Osteocyte (in vitro differentiated cells): ENCODE data around the gene SLC7A7. TPM values are rescaled to one million over a fixed set of nuclear protein-coding genes. Genes with fewer than 3 reads are reported as not detected.
"Not testable (repeated sequence)": the region's sequence is repeated elsewhere in the genome, so short reads cannot be mapped to it uniquely, and the experiment has no call there.

ENCODE experiments used
- DNase-seq: peaks from one replicate; pipeline ENCODE4 v3.0.0; 2021; ENCODE audit warnings: mixed read lengths; ENCODE audit not compliant: unreplicated experiment; ENCODE audit errors: extremely low spot score
- H3K27ac Mint-ChIP-seq: one replicate; pipeline ENCODE4 v1.8.0; 2021; ENCODE audit warnings: mild to moderate bottlenecking, mixed read lengths; ENCODE audit not compliant: unreplicated experiment
- H3K27me3 Mint-ChIP-seq: one replicate; pipeline ENCODE4 v1.8.0; 2021; ENCODE audit warnings: mixed read lengths; ENCODE audit not compliant: unreplicated experiment
- H3K36me3 Mint-ChIP-seq: one replicate; pipeline ENCODE4 v1.8.0; 2021; ENCODE audit warnings: mixed read lengths; ENCODE audit not compliant: unreplicated experiment
- H3K4me1 Mint-ChIP-seq: one replicate; pipeline ENCODE4 v1.8.0; 2021; ENCODE audit warnings: mixed read lengths; ENCODE audit not compliant: unreplicated experiment
- H3K4me3 Mint-ChIP-seq: one replicate; pipeline ENCODE4 v1.8.0; 2021; ENCODE audit warnings: mild to moderate bottlenecking, moderate library complexity, mixed read lengths; ENCODE audit not compliant: unreplicated experiment
- H3K9me3 Mint-ChIP-seq: one replicate; pipeline ENCODE4 v1.8.0; 2021; ENCODE audit warnings: mixed read lengths; ENCODE audit not compliant: unreplicated experiment
- long read RNA-seq: library from polyadenylated mRNA; unstranded; transcript quantifications from one replicate; pipeline ENCODE4 v2.0.0, GENCODE V29; 2021
- total RNA-seq: library from RNA; stranded (reverse); gene quantifications from 2 replicates; pipeline ENCODE4 v1.2.1, GENCODE V29; 2021
- TF ChIP-seq, protein P1 (sequence below): fragments of 200-600 bp; sonication (generic); IDR thresholded peaks from 2 replicates; pipeline ENCODE4 v1.5.0; 2021; ENCODE audit warnings: antibody characterized with exemption, mild to moderate bottlenecking, moderate library complexity

The SLC7A7 gene
- total RNA-seq = 1.2 and 1.6 TPM in 2 replicates
- long read RNA-seq, partial matches to known transcripts = 1 of 8 reads
- long read RNA-seq, other reads (novel, unspliced or antisense) = 1 of 8 reads

DNA sequence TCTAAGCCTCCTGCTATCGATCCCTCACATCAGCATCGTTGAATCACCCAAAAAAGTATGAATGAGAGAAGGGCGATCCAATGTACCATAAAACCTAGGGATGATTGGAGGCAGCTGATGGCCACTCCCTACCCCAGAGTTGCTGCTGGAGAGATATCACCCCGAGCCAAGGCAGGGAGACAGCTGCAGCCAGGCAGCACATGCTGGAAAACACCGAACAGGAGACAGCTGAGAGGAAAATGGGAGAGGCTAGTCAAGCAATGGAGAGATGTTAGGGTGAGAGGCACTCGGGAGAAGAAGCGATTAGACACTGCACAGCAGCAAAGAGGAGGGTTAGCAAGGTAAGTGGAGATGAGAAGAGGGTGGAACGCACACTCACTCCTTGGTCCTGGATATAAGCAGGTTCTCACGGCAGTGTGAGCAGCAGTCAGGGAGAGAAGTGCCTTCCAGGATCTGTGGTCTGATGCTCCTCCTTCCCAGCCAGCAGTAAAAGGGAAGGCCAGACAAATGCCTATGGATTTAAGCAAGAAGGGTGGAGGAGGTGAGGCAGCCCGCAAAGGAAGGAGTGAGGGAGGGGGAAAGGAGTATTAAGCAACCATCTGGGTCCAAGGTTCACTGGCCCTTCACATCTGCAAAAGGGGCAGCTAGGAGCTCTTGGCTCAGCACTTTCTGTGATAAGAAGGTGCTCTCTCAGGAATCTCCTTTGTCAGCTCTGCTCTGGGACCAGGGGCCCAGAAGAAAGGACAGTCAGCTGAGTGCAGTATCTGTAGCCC, at the start of gene SLC7A7:
TSS of gene SLC7A7 (minus strand) at position 495 of the 773 bp plus-strand sequence. CDS start 2,037 bp downstream, outside the sequence.
- no peak for DNase-seq
- Mint-ChIP-seq H3K4me1 (peaks cover 26% of the 10 kb centered on the region), H3K27ac (no peak within 1 kb of the TSS), H3K36me3 (no peaks in the 10 kb centered on the region), H3K4me3 (no peak within 1 kb of the TSS), H3K27me3 (no peaks in the 10 kb centered on the region), H3K9me3 (no peaks in the 10 kb centered on the region)
- TF ChIP-seq, protein P1, sequence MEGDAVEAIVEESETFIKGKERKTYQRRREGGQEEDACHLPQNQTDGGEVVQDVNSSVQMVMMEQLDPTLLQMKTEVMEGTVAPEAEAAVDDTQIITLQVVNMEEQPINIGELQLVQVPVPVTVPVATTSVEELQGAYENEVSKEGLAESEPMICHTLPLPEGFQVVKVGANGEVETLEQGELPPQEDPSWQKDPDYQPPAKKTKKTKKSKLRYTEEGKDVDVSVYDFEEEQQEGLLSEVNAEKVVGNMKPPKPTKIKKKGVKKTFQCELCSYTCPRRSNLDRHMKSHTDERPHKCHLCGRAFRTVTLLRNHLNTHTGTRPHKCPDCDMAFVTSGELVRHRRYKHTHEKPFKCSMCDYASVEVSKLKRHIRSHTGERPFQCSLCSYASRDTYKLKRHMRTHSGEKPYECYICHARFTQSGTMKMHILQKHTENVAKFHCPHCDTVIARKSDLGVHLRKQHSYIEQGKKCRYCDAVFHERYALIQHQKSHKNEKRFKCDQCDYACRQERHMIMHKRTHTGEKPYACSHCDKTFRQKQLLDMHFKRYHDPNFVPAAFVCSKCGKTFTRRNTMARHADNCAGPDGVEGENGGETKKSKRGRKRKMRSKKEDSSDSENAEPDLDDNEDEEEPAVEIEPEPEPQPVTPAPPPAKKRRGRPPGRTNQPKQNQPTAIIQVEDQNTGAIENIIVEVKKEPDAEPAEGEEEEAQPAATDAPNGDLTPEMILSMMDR = no peak

DNA sequence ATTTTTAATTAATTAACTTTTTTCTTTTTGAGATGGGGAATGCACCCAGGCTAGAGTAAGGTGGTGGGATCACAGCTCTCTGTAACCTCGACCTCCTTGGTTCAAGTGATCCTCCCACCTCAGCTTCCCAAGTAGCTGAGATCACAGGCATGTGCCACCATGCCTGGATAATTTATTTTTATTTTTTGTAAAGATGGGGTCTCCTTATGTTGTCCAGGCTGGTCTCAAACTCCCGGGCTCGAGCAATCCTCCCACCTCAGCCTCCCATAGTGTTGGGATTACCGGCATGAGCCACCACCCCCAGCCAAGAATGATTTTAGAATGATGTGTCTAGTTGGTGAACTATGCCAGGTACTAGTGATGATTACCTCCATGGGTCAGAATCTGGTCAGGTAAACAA, 49.7 kb upstream of the SLC7A7 start:
- Mint-ChIP-seq H3K4me3 (no peak overlapping the region), H3K27me3 (peaks cover 5% of the 10 kb centered on the region), H3K36me3 (no peaks in the 10 kb centered on the region), H3K9me3 (no peaks in the 10 kb centered on the region), H3K27ac (no peak overlapping the region), H3K4me1 (no peaks in the 10 kb centered on the region)
- TF ChIP-seq, protein P1 = no peak
- no peak for DNase-seq

DNA sequence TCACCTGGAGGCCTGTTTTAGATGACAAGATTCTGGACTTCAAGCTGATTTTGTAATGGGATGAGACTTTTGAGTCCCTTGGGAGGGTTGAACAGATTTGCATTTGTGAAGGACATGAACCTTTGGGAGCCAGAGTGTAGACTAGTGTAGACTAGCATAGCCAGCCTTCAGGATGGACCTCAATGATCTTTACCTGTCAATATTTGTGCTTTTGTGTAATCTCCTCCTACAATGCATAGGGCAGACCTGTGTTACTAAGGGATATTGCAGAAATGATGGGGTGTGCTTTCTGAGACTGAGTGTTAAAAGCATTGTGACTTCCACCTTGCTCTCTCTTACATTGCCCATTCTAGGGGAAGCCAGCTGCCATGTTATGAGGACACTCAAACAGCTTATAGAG, 46.4 kb upstream of the SLC7A7 start:
- Mint-ChIP-seq H3K4me3 (no peak overlapping the region), H3K27ac (no peak overlapping the region), H3K9me3 (no peaks in the 10 kb centered on the region), H3K36me3 (no peaks in the 10 kb centered on the region), H3K27me3 (peaks cover 5% of the 10 kb centered on the region), H3K4me1 (peaks cover 9% of the 10 kb centered on the region)
- TF ChIP-seq, protein P1 = no peak
- no peak for DNase-seq

DNA sequence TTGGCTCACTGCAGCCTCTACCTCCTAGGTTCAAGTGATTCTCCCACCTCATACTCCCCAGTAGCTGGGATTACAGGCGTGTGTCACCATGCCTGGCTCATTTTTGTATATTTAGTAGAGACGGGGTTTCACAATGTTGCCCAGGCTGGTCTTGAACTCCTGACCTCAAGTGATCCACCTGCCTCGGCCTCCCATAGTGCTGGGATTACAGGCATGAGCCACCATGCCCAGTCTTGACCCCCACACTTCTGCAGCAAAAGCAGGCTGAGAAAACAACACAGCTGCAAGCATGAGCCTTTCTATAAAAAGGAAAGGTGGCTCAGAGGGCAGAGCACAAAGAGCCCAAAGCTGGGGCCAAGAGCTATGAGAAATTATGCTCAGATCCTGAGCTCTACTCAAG, 45.1 kb upstream of the SLC7A7 start:
- H3K27me3 Mint-ChIP-seq, H3K36me3 Mint-ChIP-seq, H3K27ac Mint-ChIP-seq, H3K9me3 Mint-ChIP-seq, DNase-seq, H3K4me1 Mint-ChIP-seq, H3K4me3 Mint-ChIP-seq: not testable (repeated sequence)

DNA sequence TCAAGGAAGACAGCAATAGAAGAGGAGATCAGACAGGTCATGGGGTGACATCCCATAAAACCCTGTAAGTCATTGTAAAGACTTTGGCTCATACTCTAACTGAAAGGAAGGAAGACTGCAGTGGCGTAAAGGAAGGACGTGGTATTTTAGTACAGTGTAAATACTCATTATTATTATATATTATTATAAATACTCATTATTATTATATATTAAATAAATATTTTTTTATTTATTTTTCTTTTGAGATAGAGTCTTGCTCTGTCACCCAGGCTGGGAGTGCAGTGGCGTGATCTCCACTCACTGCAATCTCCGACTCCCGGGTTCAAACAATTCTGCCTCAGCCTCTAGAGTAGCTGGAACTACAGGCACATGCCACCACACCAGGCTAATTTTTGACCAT, 41.2 kb upstream of the SLC7A7 start:
- H3K4me1 Mint-ChIP-seq = peaks cover 25% of the 10 kb centered on the region
- no peak overlapping the region for H3K27ac Mint-ChIP-seq
- DNase-seq = no peak
- H3K36me3 Mint-ChIP-seq = no peaks in the 10 kb centered on the region
- no peaks in the 10 kb centered on the region for H3K9me3 Mint-ChIP-seq
- H3K4me3 Mint-ChIP-seq = no peak overlapping the region
- TF ChIP-seq, protein P1 = no peak
- H3K27me3 Mint-ChIP-seq = no peaks in the 10 kb centered on the region
